GM19193 (cell line): ENCODE results near the gene ZNF407.
A peak's percentile ranks its signal among the peaks of the same experiment; 100 is the strongest.

ENCODE experiments used
- POLR2A ChIP-seq: IDR thresholded peaks from 4 replicates; pipeline ENCODE4 v1.6.1; 2011; ENCODE audit not compliant: insufficient read depth, insufficient read length; ENCODE audit errors: extremely low read depth

Gene ZNF407, protein sequence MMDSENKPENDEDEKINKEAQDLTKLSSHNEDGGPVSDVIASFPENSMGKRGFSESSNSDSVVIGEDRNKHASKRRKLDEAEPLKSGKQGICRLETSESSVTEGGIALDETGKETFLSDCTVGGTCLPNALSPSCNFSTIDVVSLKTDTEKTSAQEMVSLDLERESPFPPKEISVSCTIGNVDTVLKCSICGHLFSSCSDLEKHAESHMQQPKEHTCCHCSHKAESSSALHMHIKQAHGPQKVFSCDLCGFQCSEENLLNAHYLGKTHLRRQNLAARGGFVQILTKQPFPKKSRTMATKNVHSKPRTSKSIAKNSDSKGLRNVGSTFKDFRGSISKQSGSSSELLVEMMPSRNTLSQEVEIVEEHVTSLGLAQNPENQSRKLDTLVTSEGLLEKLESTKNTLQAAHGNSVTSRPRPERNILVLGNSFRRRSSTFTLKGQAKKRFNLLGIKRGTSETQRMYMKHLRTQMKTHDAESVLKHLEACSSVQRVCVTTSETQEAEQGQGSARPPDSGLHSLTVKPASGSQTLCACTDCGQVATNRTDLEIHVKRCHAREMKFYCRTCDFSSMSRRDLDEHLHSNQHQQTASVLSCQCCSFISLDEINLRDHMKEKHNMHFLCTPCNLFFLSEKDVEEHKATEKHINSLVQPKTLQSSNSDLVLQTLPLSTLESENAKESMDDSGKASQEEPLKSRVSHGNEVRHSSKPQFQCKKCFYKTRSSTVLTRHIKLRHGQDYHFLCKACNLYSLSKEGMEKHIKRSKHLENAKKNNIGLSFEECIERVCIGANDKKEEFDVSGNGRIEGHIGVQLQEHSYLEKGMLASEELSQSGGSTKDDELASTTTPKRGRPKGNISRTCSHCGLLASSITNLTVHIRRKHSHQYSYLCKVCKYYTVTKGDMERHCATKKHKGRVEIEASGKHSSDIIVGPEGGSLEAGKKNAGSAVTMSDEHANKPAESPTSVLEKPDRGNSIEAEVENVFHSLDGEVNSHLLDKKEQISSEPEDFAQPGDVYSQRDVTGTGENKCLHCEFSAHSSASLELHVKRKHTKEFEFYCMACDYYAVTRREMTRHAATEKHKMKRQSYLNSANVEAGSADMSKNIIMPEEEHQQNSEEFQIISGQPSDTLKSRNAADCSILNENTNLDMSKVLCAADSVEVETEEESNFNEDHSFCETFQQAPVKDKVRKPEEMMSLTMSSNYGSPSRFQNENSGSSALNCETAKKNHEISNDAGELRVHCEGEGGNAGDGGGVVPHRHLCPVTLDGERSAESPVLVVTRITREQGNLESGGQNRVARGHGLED (N-terminal part only)

DNA sequence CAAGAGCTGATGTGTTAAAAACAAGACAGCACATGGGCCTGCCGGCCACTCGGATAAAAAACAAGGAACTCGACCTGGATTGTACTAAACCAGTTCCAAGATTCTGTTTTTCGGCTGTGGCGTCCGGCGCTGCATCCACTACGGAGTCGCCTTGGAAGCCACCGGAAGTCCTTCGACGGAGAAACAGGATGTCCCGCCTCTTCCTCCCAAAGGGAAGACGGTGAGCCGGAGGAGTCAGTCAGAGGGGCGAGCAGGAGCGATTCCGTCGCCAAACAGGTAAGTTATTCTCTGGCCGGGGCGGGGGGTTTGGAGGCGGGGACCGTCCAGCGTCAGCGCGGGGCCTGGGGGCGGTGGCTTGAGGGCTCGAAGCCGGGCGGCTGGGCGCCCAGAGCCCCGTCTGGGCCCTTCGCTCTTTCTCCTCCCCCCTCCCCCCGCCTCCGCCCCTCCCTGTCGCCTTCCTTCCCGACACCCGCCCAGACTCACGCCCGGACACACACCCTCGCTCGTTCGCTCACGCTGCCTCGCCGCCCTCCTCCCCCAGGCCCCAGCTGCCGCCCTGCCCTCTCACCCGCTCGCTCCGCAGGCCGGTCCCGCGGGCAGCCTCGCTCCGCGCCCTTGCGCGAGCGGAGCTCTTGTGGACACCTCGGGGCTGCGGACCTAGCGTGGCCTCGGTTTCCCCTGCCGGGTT lies at the start of gene ZNF407:
Gene ZNF407 (plus strand): TSS at position 209 of the 688 bp plus-strand sequence. CDS start 33,150 bp downstream, outside the sequence.
- TF ChIP-seq POLR2A, result peak; percentile 25

DNA sequence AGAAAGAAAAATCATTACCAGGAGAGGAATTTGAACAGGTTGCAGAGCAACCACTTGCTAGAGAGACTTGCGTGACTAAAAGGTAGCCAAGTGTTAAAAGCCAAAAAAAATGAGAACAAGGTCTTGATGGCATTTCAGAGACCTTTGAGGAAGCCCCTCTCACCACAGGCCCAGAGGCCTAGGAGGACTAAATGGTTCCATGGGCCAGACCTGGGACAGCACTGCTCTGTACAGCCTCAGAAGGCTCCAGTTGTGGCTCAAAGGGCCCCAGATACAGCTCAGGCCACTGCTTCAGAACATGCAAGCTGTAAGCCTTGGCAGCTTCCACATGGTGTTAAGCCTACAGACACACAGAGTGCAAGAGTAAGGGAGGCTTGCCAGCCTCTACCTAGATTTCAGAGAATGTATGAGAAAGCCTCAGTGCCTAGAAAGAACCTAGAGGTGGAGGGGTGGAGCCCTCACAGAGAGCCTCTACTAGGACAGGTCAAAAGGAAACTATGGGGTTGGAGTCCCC lies 48.0 kb upstream of the ZNF407 start:
- TF ChIP-seq POLR2A, result no peak

DNA sequence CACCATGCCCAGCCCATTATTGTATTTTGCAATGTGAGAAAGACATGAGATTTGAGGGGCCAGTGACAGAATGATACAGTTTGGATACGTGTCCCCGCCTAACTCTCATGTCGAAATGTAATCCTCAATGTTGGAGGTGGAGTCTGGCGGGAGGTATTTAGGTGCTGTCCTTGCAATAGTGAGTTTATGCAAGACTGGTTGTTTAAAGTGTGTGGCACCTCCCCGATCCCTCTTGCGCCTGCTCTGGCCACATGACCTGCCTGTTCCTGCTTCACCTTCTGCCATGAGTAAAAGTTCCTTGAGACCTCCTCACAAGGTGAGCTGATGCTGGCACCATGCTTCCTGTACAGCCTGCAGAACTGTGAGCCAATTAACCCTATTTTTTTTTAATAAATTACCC lies 46.8 kb upstream of the ZNF407 start:
- TF ChIP-seq POLR2A, result no peak

DNA sequence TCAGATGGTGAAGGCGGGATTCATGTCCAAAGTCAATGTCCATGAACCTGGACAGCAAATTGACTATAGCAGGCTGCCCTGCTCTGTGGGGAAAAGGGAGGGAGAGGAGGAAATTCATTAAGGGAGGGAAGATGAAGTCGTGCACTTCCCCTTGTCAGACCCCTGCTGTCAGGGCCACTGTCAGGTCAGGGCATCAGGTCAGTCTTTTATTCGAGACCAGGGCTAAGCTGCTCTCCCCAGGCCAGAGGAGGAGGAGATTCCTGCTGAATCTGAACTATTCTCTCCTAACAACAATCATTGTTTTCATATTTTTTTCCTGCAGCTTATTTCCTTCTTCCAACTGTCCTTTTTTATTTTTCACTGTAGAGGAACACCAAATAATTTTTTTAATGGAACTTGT lies 46.2 kb upstream of the ZNF407 start:
- TF ChIP-seq POLR2A, result no peak

DNA sequence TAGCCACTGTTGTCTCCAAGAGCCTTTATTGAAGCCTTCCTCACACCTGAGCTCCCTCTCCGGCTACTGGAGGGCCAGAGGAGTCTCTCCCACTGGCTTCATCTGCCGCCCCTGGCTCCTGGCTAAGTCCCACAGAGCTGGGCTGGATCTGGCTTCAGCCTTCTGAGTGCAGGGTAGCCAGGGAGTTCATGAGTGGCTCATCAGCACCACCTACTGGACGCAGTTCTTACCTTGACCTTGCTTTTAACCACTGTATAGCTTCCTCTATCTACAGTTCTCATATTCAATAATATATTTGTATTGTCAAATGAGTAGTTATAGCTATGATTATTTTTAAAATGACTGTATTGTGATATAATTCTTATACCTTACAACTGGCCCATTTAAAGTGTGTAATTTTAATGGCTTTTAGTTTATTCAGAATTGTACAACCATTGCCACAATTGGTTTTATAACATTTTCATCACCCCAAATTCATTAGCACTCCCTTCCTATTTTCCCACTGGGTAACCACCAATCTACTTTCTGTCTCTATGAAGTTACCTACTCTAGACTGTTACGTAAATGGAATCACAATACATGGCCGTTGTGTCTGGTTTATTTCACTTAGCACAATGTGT lies 45.6 kb upstream of the ZNF407 start:
- no peak for TF ChIP-seq POLR2A

DNA sequence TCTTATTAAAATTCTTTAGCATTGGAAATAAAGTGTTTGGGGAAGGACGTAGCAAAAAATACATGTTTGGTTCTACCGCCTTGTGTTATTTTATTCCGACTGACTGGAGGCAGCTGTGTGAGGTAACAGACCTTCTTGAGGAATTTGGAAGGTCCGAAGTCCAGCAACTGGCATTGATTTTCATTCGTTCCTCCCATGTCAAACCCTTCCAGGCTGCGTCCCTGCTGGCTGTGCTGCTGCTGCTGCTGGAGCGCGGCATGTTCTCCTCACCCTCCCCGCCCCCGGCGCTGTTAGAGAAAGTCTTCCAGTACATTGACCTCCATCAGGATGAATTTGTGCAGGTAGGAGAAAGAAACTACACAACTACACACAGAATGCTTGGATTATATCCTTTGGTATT lies 41.5 kb upstream of the ZNF407 start:
- no peak for TF ChIP-seq POLR2A

DNA sequence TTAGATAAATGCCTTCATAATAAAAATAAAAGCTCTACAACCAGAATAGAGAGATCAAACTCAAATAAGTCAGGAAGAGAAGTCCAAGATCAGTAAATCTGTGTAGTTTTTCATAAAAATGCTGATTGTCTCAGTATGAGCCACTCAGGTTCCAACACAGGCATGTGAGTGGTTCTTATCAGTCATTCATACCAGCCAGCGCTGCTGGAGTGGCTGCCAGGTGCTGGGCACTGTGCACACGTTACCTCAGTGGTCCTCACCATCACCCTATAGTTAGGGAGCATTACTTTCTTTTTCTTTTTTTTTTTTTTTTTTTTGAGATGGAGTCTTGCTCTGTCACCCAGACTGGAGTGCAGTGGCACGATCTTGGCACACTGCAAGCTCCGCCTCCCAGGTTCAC lies 39.6 kb upstream of the ZNF407 start:
- no peak for TF ChIP-seq POLR2A

DNA sequence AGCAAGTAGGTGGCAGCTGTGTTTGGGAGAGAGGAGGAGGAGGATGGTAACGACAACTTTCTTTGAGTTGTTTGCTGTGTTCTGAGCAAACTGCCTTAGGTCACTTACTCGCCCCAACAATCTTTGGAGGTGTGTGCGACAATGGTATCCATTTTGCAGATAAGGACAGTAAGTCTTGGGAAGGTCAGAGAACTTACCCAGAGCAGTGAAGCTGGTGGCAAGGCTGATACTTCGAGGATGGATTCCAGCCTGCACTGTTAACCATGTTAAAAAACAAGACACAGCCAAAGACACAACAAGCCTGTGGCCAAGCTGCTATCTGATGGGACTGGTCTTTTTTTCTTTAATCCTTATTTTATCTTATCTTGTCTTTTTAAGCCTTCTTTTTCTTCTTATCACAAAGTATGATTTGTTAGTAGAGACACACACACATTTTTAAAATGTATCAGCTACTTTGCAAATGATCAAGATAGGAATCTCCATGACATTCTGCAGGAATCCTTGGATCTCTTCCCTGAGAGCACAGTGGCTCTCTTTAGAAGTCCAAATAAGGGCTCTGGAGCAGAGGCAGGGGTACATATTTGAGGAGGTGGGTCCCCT lies 35.4 kb upstream of the ZNF407 start:
- TF ChIP-seq POLR2A, result no peak

DNA sequence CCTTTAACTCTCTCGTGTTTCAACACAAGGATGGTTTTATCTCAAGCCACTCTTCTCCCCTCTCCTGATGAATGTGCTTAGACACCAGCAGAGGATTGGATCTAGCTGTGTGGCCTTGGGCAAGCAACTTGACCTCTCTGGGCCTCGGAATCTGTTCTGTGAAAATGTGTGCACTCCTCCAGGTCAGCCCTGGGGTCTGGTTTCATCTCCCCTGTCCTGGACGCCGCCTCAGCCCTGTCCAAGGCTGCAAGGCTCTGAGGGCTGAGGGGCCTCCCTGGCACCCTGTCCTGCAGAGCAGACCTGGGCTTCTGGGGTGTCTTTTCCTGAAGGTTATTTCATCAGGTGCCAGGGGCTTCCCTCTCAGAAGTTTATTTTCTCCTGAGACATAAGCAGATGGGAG lies 34.9 kb upstream of the ZNF407 start:
- no peak for TF ChIP-seq POLR2A

DNA sequence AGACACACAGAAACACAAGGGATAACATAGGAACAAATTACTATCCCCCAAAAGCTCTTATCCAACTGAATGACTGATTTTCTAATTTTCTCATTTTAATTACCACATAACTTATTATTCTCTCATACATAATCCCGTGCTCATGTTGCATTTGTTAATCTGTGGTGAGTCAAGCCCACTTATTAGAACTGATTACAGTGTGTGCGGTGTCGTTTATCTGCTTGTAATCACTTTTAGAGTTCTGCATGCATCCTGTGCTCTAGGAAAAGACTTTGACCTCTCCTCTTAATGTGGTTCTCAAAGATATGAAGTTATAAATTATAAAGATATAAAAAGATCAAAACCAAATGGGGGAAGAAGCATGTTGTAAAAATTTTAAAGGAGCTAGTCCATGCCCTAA lies 33.7 kb upstream of the ZNF407 start:
- no peak for TF ChIP-seq POLR2A

DNA sequence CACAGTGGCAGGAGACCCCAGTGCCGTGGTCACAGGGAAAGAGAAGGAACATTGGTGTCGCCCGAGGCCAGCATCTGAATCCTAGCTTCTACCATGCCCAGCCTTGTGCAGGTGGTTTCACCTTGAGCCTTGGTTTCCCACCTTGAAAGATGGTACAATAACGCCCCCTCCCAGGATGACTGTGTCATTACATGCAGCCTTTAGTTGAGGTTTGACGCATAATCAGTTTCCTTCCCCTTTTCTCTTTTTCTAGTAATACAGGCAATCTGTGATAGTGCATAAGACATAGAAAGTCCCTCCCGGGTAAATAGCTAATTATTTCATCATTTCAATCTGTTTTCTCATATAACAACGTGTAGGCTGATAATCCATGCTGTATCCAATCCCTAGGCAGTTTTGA lies 29.8 kb upstream of the ZNF407 start:
- no peak for TF ChIP-seq POLR2A

DNA sequence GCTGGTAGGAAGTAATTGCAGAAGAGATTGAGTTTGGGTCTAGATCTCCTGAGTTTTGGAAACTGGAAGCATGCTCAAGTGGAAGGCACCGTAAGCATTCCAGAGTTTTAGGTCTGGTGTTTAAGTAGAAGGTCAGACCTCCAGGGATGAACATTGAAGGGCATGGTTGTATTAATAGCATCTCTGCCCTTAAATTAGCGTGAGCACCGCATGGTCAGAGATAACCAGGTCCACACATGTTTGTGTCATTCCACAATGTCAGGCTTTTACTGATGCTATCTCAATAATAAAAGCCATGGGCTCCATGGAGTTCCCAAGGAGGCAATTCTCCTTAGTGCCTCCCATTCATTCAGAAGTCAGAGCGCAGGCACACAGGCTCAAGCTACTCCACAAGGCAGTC lies 28.3 kb upstream of the ZNF407 start:
- no peak for TF ChIP-seq POLR2A

DNA sequence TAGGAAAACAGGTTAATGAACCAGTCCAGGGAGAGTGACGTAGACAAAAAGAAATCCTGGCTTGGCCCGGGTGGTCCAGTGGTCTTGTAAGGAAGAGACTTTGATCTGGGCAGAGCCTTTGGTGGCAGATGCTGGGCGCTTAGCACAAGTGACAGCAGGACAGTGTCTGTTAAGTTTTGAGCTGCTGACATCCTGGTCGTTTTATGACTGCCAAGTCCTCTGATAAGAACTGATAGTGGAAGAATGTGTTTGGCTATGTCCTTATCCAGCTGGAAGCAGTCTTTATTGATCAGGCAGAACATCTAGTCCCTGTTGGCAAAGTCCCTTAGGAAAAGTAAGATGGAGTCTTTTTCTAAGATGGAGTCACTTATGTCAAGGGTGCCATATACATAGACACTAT lies 27.4 kb upstream of the ZNF407 start:
- TF ChIP-seq POLR2A, result no peak
